ENCODE measurements around the gene TBC1D9.

DNA sequence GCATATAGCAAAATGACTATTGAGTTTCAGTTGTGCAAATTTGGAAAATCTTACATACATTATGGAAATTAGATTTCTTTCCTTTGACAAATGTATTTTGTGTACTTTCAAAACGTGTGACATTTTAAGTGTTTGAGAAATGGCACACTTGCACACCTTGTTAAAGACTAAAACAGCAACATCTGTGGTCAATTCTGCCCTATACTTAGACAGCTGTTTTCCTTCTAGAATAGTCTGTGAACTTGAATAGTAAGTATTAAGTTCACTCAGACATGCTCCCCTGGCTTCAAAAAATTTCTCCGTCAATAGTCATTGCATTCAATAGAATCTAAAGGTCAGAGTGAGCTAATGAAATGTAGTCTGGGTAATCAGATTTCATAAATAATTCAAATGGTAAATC lies 21.7 kb upstream of the TBC1D9 start:
- TF ChIP-seq, protein P1, sequence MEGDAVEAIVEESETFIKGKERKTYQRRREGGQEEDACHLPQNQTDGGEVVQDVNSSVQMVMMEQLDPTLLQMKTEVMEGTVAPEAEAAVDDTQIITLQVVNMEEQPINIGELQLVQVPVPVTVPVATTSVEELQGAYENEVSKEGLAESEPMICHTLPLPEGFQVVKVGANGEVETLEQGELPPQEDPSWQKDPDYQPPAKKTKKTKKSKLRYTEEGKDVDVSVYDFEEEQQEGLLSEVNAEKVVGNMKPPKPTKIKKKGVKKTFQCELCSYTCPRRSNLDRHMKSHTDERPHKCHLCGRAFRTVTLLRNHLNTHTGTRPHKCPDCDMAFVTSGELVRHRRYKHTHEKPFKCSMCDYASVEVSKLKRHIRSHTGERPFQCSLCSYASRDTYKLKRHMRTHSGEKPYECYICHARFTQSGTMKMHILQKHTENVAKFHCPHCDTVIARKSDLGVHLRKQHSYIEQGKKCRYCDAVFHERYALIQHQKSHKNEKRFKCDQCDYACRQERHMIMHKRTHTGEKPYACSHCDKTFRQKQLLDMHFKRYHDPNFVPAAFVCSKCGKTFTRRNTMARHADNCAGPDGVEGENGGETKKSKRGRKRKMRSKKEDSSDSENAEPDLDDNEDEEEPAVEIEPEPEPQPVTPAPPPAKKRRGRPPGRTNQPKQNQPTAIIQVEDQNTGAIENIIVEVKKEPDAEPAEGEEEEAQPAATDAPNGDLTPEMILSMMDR (IDR thresholded peaks at IDR 0.05; ENCODE audit: insufficient read depth, low read length, poor library complexity, severe bottlenecking), result no peak
- no peak for TF ChIP-seq EZH2phosphoT487 (conservative IDR thresholded peaks at IDR 0.05; ENCODE audit: low read length)

All from SU-DHL-6 (cell line).